ENCODE results near the gene PSEN1.

- TF ChIP-seq EP300 (IDR thresholded peaks at IDR 0.05; ENCODE audit: low read depth) (no peak), POLR2AphosphoS5 (IDR thresholded peaks at IDR 0.05) (no peak)
Measured at GRCh38 chr14:73264080-73264884, 128.0 kb downstream of the PSEN1 start.

All from transverse colon (tissue), 3 donors.